Panc1 (cell line): ENCODE data around the gene ST6GAL2. TPM values are rescaled to one million over a fixed set of nuclear protein-coding genes. Genes with fewer than 3 reads are reported as not detected.
A peak's percentile ranks its signal among the peaks of the same experiment; 100 is the strongest.

Experiments
- ATAC-seq: fragments of 200-7000 bp; cut with Tn5 transposase; 2 replicates; pipeline ENCODE4 v1.9.1; 2020; ENCODE audit warnings: mild to moderate bottlenecking, moderate library complexity
- BruUV-seq: library from RNA; stranded (reverse); fragments of 400-500 nt; replicated peaks from 2 replicates; lab custom pipeline; 2021; lab: Mats Ljungman, UMichigan
- CTCF ChIA-PET: fragments of 300-600 bp; sonication (Branson Sonifier 250); formaldehyde crosslinking; loops from one replicate; lab custom pipeline; 2022; ENCODE audit warnings: antibody characterized with exemption; lab: Charles Lee
- POLR2A ChIA-PET: fragments of 300-600 bp; sonication (Branson Sonifier 250); formaldehyde crosslinking; loops from one replicate; lab custom pipeline; 2022; ENCODE audit warnings: antibody characterized with exemption; lab: Charles Lee
- DNase-seq: peaks from one replicate; pipeline ENCODE4 v3.0.0-alpha.2; 2010; ENCODE audit warnings: low read depth, low spot score
- H3K27ac ChIP-seq: 2 replicates; pipeline ENCODE4 v1.5.1; 2011; ENCODE audit warnings: mild to moderate bottlenecking, low read length, inconsistent platforms
- H3K27me3 ChIP-seq: fragments of 200-500 bp; sonication (Bioruptor generic); 2 replicates; pipeline ENCODE4 v1.6.0; 2014; ENCODE audit warnings: low read length, inconsistent platforms; ENCODE audit not compliant: control insufficient read depth, insufficient read depth
- H3K36me3 ChIP-seq: fragments of 200-500 bp; sonication (Bioruptor generic); 2 replicates; pipeline ENCODE4 v1.5.1; 2014; ENCODE audit warnings: inconsistent platforms, mild to moderate bottlenecking, low read length, moderate library complexity; ENCODE audit not compliant: control insufficient read depth, insufficient read depth
- H3K4me1 ChIP-seq: 2 replicates; pipeline ENCODE4 v1.5.1; 2011; ENCODE audit warnings: inconsistent platforms, mild to moderate bottlenecking, low read length, moderate library complexity; ENCODE audit not compliant: control insufficient read depth, insufficient read depth
- H3K4me3 ChIP-seq, 2 experiments: 2 replicates each; pipeline ENCODE4 v1.5.1; 2011 to 2012; ENCODE audit warnings: low read depth in 2 of 2, low read length in 2 of 2, mild to moderate bottlenecking in 2 of 2, inconsistent platforms in 1 of 2, moderate library complexity in 1 of 2
- H3K9me3 ChIP-seq: fragments of 200-500 bp; sonication (Bioruptor generic); 2 replicates; pipeline ENCODE4 v1.5.1; 2014; ENCODE audit warnings: low read depth, mild to moderate bottlenecking, inconsistent platforms, low read length, moderate library complexity; ENCODE audit not compliant: control insufficient read depth, insufficient read depth
- POLR2AphosphoS5 ChIP-seq: IDR thresholded peaks from 2 replicates; pipeline ENCODE4 v1.6.1; 2012; ENCODE audit warnings: mild to moderate bottlenecking, low read depth, low read length, moderate library complexity
- REST ChIP-seq, 2 experiments: IDR thresholded peaks; 2 replicates each; pipeline ENCODE4 v1.6.1; 2011 to 2012; ENCODE audit warnings: low read depth in 2 of 2, control low read depth in 1 of 2, low read length in 1 of 2, mild to moderate bottlenecking in 1 of 2, moderate library complexity in 1 of 2; ENCODE audit not compliant: insufficient read depth in 1 of 2
- SIN3A ChIP-seq: IDR thresholded peaks from 2 replicates; pipeline ENCODE4 v1.6.1; 2012; ENCODE audit warnings: low read depth, mild to moderate bottlenecking, low read length, moderate library complexity, borderline replicate concordance; ENCODE audit not compliant: insufficient read depth
- TCF7L2 ChIP-seq: IDR thresholded peaks from 2 replicates; pipeline ENCODE4 v1.6.1; 2011; ENCODE audit warnings: mild to moderate bottlenecking, low read depth, low read length, inconsistent platforms
- in situ Hi-C: cut with HindIII; loops from 2 replicates; pipeline ENCODE4 v1.10.0; 2016; ENCODE audit warnings: low sequenced_read_pairs, low pct_unique_long_range_greater_than_20kb
- intact Hi-C: fragments of 100-400 bp; cut with micrococcal nuclease; formaldehyde crosslinking; loops from one replicate; pipeline ENCODE4 v1.10.0; 2022; ENCODE audit not compliant: unreplicated experiment
- total RNA-seq: library from RNA; stranded (reverse); gene quantifications from one replicate; pipeline ENCODE4 v1.2.1, GENCODE V29; 2021; ENCODE audit not compliant: unreplicated experiment
- TF ChIP-seq, protein P1 (sequence below): fragments of 450-650 bp; IDR thresholded peaks from 2 replicates; pipeline ENCODE4 v1.5.1; 2017; ENCODE audit warnings: mild to moderate bottlenecking

The ST6GAL2 gene
- total RNA-seq, 1 experiment from 2014 or later: not detected

DNA sequence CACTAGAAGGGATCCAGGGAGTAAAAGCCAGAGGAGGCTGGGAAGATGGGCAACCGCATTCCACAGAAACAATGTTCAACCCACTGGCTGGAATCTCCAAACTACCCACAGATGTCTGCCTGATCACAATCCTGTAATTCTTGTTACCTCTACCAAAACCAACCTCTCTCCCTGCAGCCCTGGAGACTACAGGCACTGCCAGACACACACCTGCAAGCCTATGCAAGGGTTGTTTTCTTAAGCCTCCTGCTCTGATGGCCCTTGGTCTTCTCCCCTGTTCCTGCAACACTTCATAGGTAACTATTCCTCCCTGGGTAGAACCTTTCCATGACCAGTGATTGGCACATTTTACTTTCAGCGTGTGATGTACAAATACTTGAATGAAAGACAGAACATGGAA is 21.9 kb downstream of the ST6GAL2 start:
- intact Hi-C loops (no loop called here), in situ Hi-C loops (no loop called here)
- DNase-seq (no peak), ATAC-seq (no peak)
- BruUV-seq: no TSS peak
- no peaks in the 10 kb centered on the region; the same call in 1 of the 2 replicates for H3K27me3 ChIP-seq
- no peak overlapping the region for H3K4me3 ChIP-seq
- H3K27ac ChIP-seq: no peak overlapping the region
- H3K4me1 ChIP-seq: no peaks in the 10 kb centered on the region
- H3K36me3 ChIP-seq: no peaks in the 10 kb centered on the region
- POLR2A ChIA-PET: no interaction called here
- no peaks in the 10 kb centered on the region for H3K9me3 ChIP-seq
- TF ChIP-seq SIN3A (no peak), TCF7L2 (no peak), REST (IDR thresholded peaks at IDR 0.05; ENCODE audit: insufficient read depth in 1 of 2, low read depth in 2 of 2, low read length in 1 of 2) (no peak), POLR2AphosphoS5 (no peak)
- TF ChIP-seq, protein P1, sequence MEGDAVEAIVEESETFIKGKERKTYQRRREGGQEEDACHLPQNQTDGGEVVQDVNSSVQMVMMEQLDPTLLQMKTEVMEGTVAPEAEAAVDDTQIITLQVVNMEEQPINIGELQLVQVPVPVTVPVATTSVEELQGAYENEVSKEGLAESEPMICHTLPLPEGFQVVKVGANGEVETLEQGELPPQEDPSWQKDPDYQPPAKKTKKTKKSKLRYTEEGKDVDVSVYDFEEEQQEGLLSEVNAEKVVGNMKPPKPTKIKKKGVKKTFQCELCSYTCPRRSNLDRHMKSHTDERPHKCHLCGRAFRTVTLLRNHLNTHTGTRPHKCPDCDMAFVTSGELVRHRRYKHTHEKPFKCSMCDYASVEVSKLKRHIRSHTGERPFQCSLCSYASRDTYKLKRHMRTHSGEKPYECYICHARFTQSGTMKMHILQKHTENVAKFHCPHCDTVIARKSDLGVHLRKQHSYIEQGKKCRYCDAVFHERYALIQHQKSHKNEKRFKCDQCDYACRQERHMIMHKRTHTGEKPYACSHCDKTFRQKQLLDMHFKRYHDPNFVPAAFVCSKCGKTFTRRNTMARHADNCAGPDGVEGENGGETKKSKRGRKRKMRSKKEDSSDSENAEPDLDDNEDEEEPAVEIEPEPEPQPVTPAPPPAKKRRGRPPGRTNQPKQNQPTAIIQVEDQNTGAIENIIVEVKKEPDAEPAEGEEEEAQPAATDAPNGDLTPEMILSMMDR: no peak
- CTCF ChIA-PET: no interaction called here

DNA sequence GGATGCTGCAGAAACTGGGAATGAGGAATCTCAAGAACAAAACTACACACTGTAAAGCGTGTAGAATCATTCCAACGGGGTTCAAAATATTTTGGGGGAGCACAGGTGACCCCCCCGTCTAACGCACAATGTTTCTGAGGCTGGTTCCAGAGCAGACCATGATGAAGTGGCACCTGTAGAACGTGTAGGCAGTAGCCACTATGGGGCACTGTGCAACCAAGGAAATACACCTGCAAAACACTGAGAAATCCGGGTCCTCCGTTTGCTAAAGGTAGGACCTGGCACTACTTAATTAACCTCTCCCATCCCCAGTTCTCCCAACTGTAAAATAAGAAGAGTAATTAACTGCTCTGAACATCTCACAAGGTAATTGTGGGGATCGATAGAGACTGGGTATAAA is 22.6 kb downstream of the ST6GAL2 start:
- in situ Hi-C loops (no loop called here), intact Hi-C loops (no loop called here)
- ChIA-PET CTCF (no interaction called here), POLR2A (no interaction called here)
- TF ChIP-seq, protein P1: peak; percentile 34; the same call in 1 of the 2 replicates
- TF ChIP-seq REST (IDR thresholded peaks at IDR 0.05; ENCODE audit: insufficient read depth in 1 of 2, low read depth in 2 of 2, low read length in 1 of 2) (no peak), POLR2AphosphoS5 (no peak), TCF7L2 (no peak)
- Histone ChIP-seq H3K4me1 (no peaks in the 10 kb centered on the region), H3K4me3 (no peak overlapping the region), H3K27me3 (no peaks in the 10 kb centered on the region; the same call in 1 of the 2 replicates), H3K9me3 (no peaks in the 10 kb centered on the region), H3K36me3 (no peaks in the 10 kb centered on the region), H3K27ac (no peak overlapping the region)
- no peak for DNase-seq
- BruUV-seq: no TSS peak
- no peak for ATAC-seq
